K562 (cell line): ENCODE measurements around the gene COL4A6.

Experiments
- CBFB ChIP-seq: sonication (generic); formaldehyde crosslinking; IDR thresholded peaks from 2 replicates; pipeline ENCODE4 v1.4.0; 2020; ENCODE audit warnings: mild to moderate bottlenecking, missing genetic modification reagents
- CTBP1 ChIP-seq: fragments of 450-650 bp; IDR thresholded peaks from 2 replicates; pipeline ENCODE4 v1.6.1; 2016; ENCODE audit warnings: borderline replicate concordance
- JUNB ChIP-seq: fragments of 450-650 bp; formaldehyde crosslinking; conservative IDR thresholded peaks from 2 replicates; pipeline ENCODE4 v1.4.0; 2020; ENCODE audit warnings: mild to moderate bottlenecking
- JUND ChIP-seq, 2 experiments: IDR thresholded peaks; 2 replicates in 1 of 2; 3 replicates in 1 of 2; pipeline ENCODE4 v1.6.1; 2011; ENCODE audit warnings: borderline replicate concordance in 2 of 2, low read depth in 2 of 2, low read length in 2 of 2, improper control_type of control experiment in 1 of 2, missing biosample characterization in 1 of 2, missing genetic modification characterization in 1 of 2, missing genetic modification reagents in 1 of 2
- KDM1A ChIP-seq, 2 experiments: fragments of 450-650 bp; IDR thresholded peaks; 2 replicates each; pipeline ENCODE4 v1.6.1; 2016; ENCODE audit warnings: mild to moderate bottlenecking in 2 of 2
- MAZ ChIP-seq, 2 experiments: fragments of 450-650 bp in 1 of 2; sonication (generic) in 1 of 2; formaldehyde crosslinking; IDR thresholded peaks in 1 of 2; conservative IDR thresholded peaks in 1 of 2; 2 replicates each; pipeline versions ENCODE4 v1.4.0 to v1.5.0; 2020; ENCODE audit warnings: mild to moderate bottlenecking in 1 of 2, missing genetic modification reagents in 1 of 2
- POLR2A ChIP-seq: fragments of 450-650 bp; conservative IDR thresholded peaks from 2 replicates; pipeline ENCODE4 v1.6.1; 2016
- ZNF12 ChIP-seq: sonication (generic); formaldehyde crosslinking; IDR thresholded peaks from 2 replicates; pipeline ENCODE4 v1.4.0; 2020; ENCODE audit warnings: mild to moderate bottlenecking, missing genetic modification reagents
- ZNF263 ChIP-seq: sonication (generic); formaldehyde crosslinking; IDR thresholded peaks from 2 replicates; pipeline ENCODE4 v1.8.0; 2022; ENCODE audit warnings: mild to moderate bottlenecking, missing genetic modification reagents, borderline replicate concordance
- ZNF274 ChIP-seq: IDR thresholded peaks from 2 replicates; pipeline ENCODE4 v1.6.1; 2011; ENCODE audit warnings: low read depth, mild to moderate bottlenecking, low read length, moderate library complexity, borderline replicate concordance
- TF ChIP-seq, protein P1 (sequence below): sonication (generic); formaldehyde crosslinking; IDR thresholded peaks from 2 replicates; pipeline ENCODE4 v1.8.1; 2023; ENCODE audit warnings: mild to moderate bottlenecking, missing genetic modification reagents

- TF ChIP-seq JUNB (CRISPR knock-in tag) (no peak), ZNF274 (no peak), ZNF12 (CRISPR knock-in tag) (no peak), MAZ (CRISPR knock-in tag; conservative IDR thresholded peaks at IDR 0.05 in 1 of 2, IDR thresholded peaks at IDR 0.05 in 1 of 2) (no peak), CTBP1 (no peak), POLR2A (no peak), JUND (IDR thresholded peaks at IDR 0.05; ENCODE audit: borderline replicate concordance, low read depth, low read length) (no peak), JUND (tag; IDR thresholded peaks at IDR 0.05; ENCODE audit: borderline replicate concordance, low read depth, low read length) (no peak), ZNF263 (CRISPR knock-in tag) (no peak), CBFB (CRISPR knock-in tag) (no peak), KDM1A (IDR thresholded peaks at IDR 0.05) (no peak)
- TF ChIP-seq, protein P1, sequence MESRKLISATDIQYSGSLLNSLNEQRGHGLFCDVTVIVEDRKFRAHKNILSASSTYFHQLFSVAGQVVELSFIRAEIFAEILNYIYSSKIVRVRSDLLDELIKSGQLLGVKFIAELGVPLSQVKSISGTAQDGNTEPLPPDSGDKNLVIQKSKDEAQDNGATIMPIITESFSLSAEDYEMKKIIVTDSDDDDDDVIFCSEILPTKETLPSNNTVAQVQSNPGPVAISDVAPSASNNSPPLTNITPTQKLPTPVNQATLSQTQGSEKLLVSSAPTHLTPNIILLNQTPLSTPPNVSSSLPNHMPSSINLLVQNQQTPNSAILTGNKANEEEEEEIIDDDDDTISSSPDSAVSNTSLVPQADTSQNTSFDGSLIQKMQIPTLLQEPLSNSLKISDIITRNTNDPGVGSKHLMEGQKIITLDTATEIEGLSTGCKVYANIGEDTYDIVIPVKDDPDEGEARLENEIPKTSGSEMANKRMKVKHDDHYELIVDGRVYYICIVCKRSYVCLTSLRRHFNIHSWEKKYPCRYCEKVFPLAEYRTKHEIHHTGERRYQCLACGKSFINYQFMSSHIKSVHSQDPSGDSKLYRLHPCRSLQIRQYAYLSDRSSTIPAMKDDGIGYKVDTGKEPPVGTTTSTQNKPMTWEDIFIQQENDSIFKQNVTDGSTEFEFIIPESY (CRISPR knock-in tag) = no peak
Observed at GRCh38 chrX:108344216-108344615, 94.0 kb downstream of the COL4A6 start.
